AG08396 (cell line): ENCODE results near the gene ALKBH5.

Experiments used
- DNase-seq: peaks from one replicate; pipeline ENCODE4 v3.0.0; 2012; ENCODE audit warnings: low spot score, mixed read lengths

The ALKBH5 gene

DNA sequence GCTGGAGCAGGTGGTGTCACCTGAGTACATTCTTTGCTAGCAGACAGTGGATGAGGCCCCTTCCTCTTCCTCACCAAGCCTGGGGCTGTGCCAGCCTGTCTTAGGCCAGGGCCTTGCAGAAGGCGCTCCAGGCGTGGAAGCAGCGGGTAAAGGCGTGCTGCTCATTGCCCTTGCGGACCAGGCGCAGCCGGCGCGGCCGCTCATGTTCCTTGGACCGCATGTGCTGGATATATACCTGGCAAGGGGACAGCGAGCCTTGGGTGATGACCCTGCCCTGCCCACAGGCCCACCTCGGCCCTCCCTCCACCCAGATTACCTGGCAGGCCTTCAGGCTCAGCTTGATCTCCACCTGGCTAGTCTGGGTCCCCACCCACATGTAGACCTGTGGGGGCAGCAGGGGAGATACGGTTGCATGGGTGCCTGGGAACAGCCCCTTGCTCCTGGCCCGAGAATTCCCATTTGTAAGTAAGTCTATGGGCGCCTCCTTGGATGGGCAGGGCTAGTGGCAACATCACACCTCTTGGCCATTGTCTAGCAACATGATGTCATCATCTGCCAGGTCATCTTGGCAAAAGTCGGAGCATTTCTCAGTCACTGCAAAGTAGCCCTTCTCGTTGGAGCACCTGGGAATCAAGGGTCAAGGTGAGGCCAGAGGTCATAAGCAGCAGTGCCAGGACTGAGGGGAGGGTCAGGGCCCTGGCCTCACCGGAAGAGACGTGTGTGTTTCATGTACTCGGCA, 61.6 kb downstream of the ALKBH5 start:
- no peak for DNase-seq

DNA sequence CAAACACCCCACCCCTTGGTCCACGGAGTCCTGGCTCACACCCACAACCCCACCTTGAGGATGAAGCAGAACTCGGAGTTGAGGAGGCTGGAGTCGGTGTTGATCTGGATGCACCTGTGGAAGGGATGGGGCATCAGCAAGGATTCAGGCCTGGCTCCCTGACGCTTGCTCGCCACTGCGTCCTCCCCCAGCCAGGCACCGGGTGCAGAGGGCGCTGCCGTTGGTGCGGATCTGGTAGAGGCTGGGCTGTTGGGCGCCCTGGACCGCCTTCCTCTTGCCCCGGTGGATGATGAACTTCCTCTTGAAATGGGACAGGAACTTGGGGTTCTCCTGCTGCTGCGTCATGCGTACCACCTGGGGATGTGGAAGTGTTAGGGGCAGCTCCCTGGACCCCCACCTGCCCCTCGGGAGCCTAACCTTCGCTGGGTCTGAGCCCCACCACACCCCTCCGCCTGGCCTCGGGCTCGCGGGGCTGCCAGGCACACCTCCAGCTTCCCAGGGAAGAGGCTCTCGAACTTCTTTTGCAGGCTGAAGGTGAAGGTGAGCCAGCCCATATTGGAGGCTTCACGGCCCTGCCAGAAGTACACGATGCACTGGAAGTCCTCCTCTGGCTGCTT, 62.6 kb downstream of the ALKBH5 start:
- no peak for DNase-seq

DNA sequence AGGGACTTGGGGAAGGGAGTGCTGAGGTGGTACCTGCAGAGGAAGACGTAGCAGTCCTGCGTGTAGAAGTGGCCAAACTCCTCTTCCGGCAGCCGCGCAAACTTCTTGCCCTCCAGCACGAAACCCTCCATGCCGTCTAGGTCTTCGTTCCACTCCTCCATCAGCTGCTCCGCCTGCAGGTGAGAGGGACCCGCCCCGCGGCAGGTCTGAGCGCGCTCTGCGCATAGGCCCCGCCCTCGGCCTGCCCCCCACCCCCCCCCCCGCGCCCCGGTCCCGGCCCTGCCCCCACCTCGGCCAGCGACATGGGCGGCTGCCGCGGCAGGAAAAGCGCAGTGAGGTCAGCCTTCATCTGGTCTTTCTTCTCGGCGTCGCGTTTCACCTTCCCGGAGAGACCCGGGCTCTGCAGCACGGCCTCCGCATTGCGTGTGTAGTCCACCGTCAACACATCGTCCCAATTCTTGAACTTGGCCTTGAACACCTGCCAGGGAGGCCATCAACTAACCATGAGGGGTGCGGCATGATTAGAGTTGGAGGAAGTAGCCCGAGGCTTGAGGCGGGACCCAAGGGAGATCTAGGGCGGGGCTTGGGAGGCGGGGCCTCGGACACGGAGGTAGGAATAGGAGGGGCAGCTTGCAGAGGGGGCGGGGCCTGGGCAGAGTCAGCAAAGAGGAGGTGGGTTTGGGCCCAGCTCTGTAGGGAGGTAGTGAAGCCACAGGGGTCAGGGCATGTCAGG, 63.4 kb downstream of the ALKBH5 start:
- DNase-seq = peak; percentile 64

DNA sequence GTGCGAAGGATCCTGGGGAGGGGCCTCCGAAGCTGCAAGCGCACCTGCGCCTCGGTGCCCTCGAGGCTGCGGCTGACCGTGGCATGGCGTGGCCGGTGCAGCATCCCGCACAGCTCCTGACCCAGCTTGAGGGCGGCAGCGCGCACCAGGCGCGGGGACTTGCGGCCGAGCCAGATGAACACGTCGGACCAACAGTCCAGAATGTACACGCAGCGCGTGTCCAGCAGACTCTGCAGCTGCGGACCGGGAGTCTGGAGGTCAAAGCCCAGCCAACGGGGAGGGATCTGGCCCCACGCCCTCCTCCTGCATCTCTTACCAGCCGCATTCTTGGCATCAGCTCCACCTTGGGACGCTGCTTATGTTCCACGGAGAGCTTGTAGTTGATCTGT, 64.0 kb downstream of the ALKBH5 start:
- DNase-seq = no peak

DNA sequence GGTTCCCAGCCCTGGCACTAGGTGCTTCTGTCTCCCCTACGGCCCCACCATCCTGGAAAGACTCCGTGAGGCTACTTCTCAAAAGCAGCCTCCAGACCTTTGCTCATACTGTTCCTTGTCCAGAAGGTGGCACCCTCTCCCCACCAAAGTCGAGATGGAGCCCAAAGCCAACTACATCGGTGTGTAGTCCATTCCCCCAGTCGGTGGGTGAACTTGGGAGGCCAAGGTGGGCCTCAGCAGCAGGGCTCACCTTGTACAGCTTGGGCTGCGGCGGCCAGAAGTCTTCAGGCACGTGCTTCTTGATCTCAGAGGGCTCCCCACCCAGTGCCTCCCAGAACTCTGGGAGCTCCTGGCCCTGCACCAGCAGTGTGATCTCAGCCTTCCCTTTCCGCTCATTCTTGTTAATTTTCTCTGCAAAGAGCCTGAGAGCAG, 64.7 kb downstream of the ALKBH5 start:
- peak; percentile 90 for DNase-seq

DNA sequence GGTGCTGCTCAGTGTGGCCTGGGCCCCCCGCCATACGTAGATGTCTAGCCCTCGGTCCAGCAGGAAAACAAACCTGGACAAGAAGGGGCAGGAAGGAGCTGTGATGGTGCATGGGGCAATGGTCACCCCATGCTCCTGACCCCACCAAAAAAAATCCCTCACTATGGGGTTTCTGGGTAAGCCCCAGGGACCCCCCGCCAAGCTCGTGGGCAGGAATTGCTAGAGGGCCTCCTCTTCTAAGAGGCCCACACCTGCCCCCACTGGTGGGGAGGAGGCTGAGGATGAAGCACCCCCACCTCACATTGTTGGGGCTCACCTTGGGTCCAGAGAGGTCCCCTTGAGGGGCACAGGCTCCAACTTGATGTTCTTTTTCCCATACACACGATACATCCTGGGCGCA, 65.2 kb downstream of the ALKBH5 start:
- no peak for DNase-seq

DNA sequence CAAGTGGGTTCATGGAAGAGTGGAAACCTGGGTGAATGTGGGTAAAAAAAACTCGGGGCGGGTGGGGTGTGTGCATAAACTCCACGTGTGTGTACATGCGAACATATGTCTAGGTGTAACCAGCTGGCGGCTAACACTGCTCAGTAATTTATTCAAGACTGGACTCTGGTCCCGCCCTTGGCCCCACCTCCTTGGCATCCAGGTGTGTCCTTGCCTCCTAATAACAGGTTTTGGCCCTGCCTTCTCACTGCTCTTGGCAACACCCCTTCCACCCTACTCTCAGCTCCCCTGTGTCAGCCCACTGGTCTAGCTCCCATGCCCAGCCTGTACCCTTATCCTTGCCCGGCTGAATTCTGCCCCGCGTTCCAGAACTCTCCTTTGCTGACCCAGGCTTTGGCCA, 66.6 kb downstream of the ALKBH5 start:
- no peak for DNase-seq

DNA sequence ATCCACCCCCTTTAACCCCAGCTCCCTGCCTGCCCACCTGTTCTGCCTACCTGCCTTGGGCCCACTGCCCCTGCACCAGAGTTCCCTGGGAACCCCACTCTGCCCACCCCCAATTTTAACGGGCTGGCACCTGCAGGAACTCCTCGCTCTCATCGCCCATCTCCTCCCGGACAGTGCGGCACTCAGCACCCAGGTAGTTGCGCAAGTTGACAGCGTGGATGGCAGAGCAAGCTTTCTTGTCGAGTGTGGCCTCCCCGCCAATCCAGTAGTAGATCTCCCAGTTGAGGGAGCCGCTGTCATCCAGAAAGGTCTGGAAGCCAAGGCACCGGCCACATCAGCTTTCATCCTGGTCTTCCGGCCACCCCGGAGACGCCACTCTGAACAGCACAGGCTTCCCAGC, 67.1 kb downstream of the ALKBH5 start:
- DNase-seq = no peak

DNA sequence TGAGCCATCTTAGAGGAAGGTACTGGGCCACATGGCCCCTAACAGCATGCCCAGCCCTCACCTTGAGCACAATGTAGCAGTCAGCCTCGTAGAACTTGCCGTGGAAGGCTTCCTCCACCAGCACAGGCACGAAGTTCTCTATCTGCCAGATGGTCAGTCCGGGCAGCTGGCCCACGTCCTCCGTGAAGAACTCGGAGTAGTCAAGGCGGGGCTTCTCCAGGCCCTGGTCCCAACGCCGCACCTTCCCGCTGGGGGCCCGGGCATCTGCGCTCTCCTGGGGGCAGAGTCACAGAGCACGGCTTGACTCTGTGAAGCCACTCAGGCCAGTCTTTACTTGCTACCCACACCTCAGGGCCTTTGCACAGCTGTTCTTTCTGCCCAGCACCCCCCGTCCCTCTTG, 67.6 kb downstream of the ALKBH5 start:
- no peak for DNase-seq

DNA sequence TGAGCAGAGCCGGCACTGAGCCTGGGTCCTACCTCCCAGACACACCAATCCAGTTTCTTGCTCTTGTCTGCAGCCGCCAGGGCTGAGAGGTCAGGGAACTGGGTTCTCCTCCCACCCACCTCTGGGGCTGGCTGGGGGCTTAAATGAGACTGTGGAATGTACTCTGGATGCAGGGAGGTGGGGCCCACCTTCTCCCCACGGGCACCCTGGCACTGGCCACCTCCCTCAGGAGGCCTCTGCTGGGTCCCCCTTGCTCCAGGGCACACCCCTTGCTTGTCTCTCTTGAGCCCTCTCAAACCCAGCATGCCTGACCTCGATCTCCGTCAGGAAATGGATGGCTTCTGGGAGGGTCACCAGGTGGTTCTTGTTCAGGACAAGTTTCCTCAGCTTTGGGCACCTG, 68.5 kb downstream of the ALKBH5 start:
- no peak for DNase-seq

DNA sequence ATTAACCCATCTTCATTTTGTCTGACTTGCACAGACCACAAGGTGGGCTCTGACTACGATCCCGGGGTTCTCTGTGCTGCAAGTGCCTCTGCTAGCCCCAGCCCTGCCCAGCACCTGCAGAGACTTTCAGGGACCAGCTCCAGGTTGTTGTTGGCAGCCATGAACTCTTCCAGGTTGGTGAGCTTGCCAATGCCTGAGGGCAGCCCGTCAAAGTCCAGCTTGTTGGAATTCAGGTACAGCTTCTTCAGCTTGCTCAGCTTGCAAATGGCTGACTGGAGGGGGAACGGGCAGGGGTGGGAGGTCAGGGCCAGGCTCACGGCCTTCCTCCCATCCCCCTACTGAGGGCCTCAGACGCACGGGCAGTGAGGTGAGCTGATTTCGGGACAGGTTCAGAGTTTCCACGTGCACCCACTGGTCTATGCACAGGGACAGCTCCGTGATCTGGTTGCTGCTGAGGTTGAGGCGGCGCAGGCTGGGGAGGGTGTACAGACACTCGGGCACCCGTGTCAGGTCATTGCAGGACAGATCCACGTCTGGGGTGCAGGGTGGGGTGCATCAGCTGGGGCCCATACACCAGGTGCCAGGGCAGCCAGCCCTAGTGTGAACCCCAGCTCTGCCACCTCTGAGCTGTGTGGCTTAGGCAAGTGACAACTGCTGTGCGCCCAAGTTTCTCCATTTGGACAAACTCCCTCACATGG, 69.7 kb downstream of the ALKBH5 start:
- no peak for DNase-seq

DNA sequence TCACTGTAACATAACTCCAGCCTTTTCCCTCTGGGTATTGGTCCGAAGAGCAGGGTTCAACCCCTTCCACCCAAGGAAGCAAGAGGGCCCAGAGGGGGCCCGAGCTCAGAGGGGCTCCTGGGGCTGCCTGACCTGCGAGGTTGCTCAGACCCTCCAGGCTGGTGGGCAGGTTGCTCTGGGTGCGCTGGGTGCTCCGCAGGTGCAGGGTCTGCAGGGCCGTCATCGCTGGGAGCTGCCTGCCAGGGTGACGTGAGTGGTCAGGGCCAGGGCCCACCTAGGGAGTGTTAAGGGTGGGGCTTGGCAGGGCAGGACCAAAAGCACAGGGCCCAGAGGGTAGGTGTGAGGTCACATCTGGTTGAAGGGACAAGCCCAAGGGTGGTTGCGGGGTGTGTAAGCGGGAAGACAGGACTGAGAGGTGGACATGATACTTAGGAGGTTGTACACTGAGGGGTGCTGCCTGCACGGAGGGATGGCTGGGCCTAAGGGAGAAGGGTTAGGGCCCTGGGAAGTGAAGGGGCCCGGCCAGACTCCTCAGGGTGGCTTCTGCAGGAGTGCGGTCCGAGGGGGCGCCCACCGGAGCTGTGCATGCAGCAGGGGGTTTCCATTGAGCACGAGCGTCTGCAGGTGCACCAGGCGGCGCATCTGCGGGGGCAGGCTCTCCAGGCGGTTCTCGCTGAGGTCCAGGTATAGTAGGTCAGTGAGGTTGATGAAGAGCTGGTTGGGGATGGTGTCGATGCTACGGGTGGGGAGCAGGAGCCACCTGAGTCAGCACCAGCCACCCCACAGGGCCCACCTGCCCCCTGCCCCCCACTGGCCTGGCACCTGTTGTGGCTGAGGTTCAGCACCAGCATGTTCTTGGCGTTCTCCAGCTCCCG, 70.6 kb downstream of the ALKBH5 start:
- no peak for DNase-seq

DNA sequence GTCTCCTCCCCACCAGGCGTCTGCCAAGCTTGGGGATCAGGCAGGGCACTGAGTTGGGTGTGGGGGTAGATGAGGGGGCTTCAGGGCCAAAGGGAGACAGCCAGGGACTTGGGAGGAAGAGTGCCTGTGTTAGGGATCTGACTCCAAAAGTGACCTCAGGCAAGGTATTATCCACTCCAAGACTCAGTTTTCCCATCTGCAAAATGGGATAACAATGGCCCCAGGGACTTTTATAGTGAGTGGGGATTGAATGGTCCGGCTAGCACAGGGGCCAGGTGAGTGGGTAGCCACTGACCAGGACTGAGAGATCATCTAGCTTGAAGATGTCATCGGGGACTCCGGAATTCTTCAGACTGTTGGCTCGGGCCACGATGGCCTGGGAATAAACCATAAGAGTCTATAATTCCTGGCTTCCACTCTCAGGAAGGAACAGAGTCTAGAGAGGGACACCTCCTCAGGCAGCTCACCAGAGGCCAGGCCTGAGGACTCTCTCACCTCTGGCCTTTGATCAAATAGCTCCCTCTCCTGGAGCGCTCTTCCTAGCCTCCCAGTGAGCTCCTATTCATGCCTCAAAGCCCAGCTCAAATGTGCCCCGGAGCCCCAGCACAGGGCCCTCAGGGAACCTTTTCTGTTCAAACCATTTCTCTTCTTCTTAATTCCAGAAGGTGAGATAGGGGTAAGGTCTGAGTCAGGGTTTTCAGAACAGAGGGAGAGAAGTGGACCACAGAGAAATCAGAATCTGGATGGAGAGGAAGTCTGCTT, 71.4 kb downstream of the ALKBH5 start:
- DNase-seq = no peak

DNA sequence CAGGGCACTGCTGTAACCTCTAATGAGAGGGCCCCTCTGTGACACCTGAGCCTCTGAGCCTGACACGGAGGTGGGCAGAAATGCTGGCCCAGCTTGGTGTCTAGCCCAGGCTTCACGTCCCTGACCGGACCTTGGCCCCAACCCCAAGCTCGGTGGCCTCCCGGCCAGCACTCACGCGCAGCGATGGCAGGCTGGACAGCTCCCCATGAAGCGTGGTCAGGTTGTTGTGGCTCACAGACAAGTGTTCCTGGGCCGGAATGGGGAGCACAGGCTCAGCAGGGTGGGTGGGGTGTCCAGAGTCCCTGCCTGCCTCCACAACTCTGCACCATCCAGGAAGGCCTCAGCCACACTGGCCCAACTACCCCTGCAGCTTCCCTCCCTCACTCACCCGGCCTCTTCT, 72.7 kb downstream of the ALKBH5 start:
- DNase-seq = no peak

DNA sequence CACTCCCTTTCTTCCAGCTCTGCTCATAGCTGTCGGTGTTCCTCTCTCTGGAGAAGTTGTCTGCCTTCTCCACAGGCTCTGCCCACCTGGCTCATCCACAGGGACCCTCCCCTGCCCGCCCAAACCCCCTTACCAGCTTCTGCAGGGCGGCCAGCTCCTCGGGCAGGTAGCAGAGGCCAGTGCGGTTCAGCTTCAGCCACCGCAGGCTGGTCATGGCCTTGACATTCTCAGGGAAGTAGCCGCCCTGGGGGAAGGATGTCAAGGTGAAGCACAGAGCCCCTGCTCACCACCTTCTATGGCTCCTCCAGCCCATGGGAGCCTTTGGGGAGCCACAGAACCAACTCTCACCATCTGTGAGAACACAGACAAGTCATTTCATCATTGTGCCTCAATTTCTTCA, 73.1 kb downstream of the ALKBH5 start:
- DNase-seq = no peak

DNA sequence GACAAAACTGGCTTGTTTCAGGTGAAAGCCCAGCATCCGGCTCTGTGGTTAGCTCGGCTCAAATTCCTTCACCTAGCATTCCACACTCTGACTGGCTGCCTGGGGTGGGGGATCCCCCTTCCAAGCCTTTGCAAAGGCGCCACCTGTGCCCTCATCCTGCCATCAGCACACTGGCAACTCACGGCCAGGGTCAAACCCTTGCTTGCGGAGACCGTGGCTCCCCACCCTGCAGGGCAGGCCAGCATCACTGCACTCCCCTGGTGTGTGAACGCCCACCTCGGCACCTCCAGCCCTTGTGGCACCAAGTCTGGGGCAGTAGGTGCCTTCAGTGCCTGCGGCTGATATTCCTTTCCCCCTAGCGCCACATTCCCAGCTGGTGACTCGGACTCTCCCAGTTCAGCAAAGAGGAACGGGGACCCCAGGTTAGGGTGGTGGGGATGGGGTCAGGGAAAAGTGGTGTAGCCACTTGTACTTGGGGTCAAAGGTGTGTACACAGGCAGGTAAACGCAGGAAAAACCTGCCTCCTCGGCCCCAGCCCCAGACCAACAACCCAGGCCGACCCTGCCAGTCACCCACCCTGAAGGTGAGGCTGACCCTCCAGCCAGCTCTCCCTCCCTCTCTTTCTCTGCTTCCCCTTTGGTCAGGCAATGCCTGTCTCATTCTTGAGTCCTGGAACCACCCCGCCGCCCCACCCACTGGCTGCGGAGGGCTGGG, 73.8 kb downstream of the ALKBH5 start:
- peak; percentile 78 for DNase-seq

DNA sequence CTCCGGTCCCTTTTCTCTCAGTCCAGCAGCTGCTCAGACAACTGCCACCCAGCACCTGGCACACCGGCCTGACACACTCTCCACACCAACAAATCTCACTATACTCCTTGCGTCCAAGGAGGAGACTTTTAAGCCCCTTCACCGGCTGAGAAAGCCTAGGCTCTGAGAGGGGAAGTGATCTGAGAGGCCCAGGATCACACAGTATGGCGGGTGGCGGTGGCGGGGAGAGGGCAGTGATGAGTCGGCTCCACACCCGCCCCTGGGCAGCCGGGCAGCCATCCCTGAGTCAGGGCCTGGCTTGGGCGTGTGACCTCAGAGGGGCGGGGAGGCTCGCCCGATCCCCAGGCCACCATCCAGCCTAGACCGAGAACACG, 74.3 kb downstream of the ALKBH5 start:
- DNase-seq = peak; percentile 94

DNA sequence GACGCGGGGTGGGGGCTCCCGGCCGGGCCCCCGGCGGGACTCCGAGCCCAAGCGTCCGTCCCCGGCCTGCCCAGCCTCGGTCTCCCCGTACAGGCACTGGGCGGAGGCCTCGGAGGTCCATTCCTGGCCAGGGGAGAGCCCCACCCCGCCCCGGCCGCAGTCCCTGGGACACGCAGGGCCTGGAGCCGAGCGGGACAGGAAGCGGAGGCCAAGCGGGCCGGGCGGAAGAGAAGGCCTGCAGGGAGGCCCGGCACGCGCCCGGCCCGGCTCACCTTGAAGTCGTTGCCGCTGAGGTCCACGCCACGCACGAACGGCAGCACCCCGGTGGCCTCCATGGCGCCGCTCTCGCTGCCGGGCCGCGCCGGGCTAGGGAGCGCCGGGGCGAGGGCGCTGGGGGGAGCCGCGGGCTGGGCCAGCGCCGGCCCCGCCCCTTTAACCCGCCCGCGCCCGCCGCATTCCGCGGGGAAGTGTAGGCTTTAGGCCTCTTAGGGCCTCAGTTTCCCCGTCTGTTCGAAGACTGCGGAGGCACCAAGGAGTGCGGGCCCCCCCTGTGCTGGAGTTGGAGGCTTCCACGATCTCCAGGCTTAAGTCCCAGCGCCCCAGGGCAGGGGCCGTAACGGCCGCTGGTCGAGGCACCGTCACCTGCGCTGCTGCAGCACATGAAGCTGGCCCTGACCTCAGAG, 74.9 kb downstream of the ALKBH5 start, which contains the start of gene FLII:
Gene FLII, minus strand, starts transcription at position 383 of the 683 bp plus-strand sequence. Its CDS starts 48 bp downstream, at position 335.
- peak; percentile 86 for DNase-seq
